ENCODE results near the gene IER5L. TPM values are rescaled to one million over a fixed set of nuclear protein-coding genes. Genes with fewer than 3 reads are reported as not detected.
A peak's percentile ranks its signal among the peaks of the same experiment; 100 is the strongest.

IER5L gene
- total and polyA plus RNA-seq, 10 donors, result 3.9 to 14.0 (median 8.2) TPM

DNA sequence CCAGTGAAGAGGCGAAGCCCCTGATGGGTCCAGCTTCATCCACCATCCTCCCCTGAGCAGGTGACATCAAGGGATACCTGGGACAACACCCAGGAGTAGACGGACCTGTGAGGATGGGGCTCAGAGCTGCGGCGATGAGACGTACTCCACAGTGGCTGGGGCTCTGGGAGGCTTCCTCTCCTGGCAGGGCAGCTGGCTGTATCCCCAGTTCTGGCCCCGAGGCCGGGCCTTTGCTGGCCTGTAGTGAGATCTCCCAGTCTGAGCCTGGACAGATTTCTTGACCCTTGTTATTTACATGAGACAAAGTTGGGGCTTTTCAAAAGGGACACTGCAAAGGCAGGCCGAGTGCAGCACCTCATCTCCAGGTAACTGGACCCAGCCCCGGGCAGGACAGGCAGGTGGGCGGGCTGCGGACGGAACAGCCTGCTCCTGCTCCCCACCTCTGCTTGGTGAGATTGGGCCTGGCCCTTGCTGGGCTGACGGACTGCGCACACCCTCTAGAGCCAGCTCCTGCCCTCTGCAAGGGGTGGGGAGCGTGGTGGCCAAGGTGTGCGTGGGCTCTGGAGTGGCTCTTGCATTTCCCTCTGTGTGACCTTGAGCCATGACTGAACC is 23.1 kb downstream of the IER5L start:
- Histone ChIP-seq H3K9me3 (no peaks in the 10 kb centered on the region), H3K27me3 (replicated peaks in 1 of 7) (no peaks in the 10 kb centered on the region), H3K4me3 (no peak overlapping the region), H3K4me1 (peaks cover 0 to 4% (median 0%) of the 10 kb centered on the region in 6 donors), H3K36me3 (peaks cover 0 to 59% (median 4%) of the 10 kb centered on the region in 6 donors), H3K27ac (peak overlapping the region in 1 of 8 donors; percentile 27)
- 91 to 95% (median 94%) methylated on average over 7 to 16 of the region's 16 CpGs for WGBS, 5 donors
- TF ChIP-seq, protein P1, sequence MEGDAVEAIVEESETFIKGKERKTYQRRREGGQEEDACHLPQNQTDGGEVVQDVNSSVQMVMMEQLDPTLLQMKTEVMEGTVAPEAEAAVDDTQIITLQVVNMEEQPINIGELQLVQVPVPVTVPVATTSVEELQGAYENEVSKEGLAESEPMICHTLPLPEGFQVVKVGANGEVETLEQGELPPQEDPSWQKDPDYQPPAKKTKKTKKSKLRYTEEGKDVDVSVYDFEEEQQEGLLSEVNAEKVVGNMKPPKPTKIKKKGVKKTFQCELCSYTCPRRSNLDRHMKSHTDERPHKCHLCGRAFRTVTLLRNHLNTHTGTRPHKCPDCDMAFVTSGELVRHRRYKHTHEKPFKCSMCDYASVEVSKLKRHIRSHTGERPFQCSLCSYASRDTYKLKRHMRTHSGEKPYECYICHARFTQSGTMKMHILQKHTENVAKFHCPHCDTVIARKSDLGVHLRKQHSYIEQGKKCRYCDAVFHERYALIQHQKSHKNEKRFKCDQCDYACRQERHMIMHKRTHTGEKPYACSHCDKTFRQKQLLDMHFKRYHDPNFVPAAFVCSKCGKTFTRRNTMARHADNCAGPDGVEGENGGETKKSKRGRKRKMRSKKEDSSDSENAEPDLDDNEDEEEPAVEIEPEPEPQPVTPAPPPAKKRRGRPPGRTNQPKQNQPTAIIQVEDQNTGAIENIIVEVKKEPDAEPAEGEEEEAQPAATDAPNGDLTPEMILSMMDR (IDR thresholded peaks at IDR 0.05 in 8 of 11, conservative IDR thresholded peaks at IDR 0.05 in 3 of 11), result no peak
- peak in 2 of 3 donors; percentile 40 to 46 for TF ChIP-seq POLR2AphosphoS5 (IDR thresholded peaks at IDR 0.05)
- DNase-seq, result peak; percentile 66
- intact Hi-C loops (cut with DNase I; ENCODE audit: low total_unique reads), result no loop called here

DNA sequence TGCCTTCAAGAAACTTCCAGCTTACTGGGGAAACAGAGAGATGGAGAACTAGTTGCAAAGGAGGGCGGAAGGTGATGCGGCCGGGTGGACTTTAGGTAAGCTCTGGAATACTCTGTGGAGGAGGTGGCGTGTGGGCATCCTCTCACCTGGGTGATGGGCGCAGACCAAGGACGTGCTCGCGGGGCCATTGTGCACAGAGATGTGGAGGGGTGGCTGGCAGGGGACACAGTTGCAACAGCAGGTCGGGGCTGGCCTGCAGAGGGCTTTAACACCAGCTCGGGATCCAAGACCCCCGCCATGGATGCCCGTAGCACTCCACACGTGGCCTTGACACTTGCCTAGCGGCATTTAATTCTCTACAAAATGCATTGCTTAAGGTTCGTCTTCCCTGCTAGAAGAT is 26.6 kb downstream of the IER5L start:
- intact Hi-C loops (cut with DNase I; ENCODE audit: low total_unique reads), result no loop called here
- no peak overlapping the region for H3K4me3 ChIP-seq
- peaks cover 6 to 39% (median 20%) of the 10 kb centered on the region in 6 donors for H3K4me1 ChIP-seq
- no peaks in the 10 kb centered on the region for H3K27me3 ChIP-seq (replicated peaks in 1 of 7)
- no peaks in the 10 kb centered on the region for H3K9me3 ChIP-seq
- H3K36me3 ChIP-seq, result peaks cover 0 to 94% (median 22%) of the 10 kb centered on the region in 6 donors
- TF ChIP-seq POLR2A (IDR thresholded peaks at IDR 0.05) (no peak), POLR2AphosphoS5 (IDR thresholded peaks at IDR 0.05) (no peak)
- TF ChIP-seq, protein P1 (IDR thresholded peaks at IDR 0.05 in 8 of 11, conservative IDR thresholded peaks at IDR 0.05 in 3 of 11), result no peak
- 84 to 95% (median 92%) methylated on average over 15 of the region's 15 CpGs for WGBS, 5 donors
- H3K27ac ChIP-seq, result peak overlapping the region in 1 of 8 donors; percentile 4
- no peak for DNase-seq

DNA sequence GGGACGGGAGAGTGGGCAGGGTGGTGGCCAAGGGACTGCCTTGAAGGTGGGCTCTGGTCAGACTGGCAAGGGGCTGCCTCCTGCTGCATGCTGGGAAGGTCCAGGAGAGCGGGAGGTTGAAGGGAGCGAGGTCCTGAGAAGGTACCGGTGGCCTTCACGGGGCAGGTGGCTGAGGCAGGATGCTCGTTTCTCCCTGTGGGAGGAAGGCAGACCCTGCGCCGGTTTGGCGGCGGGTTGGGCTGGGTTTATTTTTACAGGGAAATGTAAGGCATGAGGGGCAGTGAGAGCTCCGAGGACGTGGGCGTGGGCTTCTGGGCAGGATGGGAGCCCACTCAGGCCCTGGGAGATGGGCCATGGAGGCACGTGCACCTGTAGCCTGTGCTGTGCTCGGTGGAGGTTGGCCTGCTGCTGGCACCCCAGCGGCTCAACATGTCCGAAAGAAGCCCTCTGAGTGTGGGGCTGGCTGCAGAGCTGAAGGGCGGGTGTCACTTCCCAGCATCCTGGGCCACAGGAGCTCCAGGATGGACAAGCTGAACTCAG is 27.3 kb downstream of the IER5L start:
- H3K4me1 ChIP-seq, result peaks cover 6 to 46% (median 25%) of the 10 kb centered on the region in 6 donors
- H3K9me3 ChIP-seq, result no peaks in the 10 kb centered on the region
- no peaks in the 10 kb centered on the region for H3K27me3 ChIP-seq (replicated peaks in 1 of 7)
- H3K4me3 ChIP-seq, result no peak overlapping the region
- intact Hi-C loops (cut with DNase I; ENCODE audit: low total_unique reads), result no loop called here
- 83 to 91% (median 89%) methylated on average over 16 to 18 of the region's 18 CpGs for WGBS, 5 donors
- no peak for TF ChIP-seq POLR2A (IDR thresholded peaks at IDR 0.05)
- TF ChIP-seq POLR2AphosphoS5 (IDR thresholded peaks at IDR 0.05), result peak in 1 of 3 donors; percentile 28
- no peak for DNase-seq
- peaks cover 0 to 96% (median 22%) of the 10 kb centered on the region in 6 donors for H3K36me3 ChIP-seq
- H3K27ac ChIP-seq, result peak overlapping the region in 1 of 8 donors; percentile 5

DNA sequence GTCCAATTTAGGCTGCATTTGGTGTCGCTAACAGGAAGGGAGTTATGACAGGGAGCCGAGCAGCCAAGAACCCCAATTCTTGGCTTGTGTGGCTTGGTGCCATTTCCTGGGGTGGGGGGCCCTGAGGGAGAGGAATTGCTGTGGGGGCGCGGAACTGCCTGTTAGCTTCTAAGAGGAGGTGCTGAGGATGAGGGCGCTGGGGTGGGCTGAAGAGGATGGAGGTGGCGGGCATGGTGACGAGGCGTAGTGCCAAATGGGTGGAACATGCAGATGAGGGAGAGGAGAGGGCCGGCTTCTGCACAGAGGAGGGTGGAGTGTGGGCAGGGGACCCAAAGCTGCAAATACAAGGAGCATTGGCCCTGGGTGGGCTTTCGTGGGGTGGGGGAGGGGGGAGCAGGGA is 27.9 kb downstream of the IER5L start:
- no peak overlapping the region for H3K4me3 ChIP-seq
- WGBS, 5 donors, result 76 to 87% (median 79%) methylated on average over 9 to 10 of the region's 10 CpGs
- no peaks in the 10 kb centered on the region for H3K9me3 ChIP-seq
- H3K36me3 ChIP-seq, result peaks cover 0 to 97% (median 22%) of the 10 kb centered on the region in 6 donors
- peak overlapping the region in 2 of 8 donors; percentile 97 to 99 for H3K27ac ChIP-seq
- H3K27me3 ChIP-seq (replicated peaks in 1 of 7), result no peaks in the 10 kb centered on the region
- intact Hi-C loops (cut with DNase I; ENCODE audit: low total_unique reads), result no loop called here
- TF ChIP-seq, protein P1 (IDR thresholded peaks at IDR 0.05 in 8 of 11, conservative IDR thresholded peaks at IDR 0.05 in 3 of 11), result no peak
- peaks cover 6 to 52% (median 31%) of the 10 kb centered on the region in 6 donors for H3K4me1 ChIP-seq
- no peak for DNase-seq
